ENCODE data around the gene TC2N.

- TF ChIP-seq POLR2AphosphoS5 (IDR thresholded peaks at IDR 0.05) (no peak), CTCF (IDR thresholded peaks at IDR 0.05; ENCODE audit: poor library complexity, severe bottlenecking) (no peak), RAD21 (conservative IDR thresholded peaks at IDR 0.05) (no peak), EZH2 (IDR thresholded peaks at IDR 0.05; ENCODE audit: borderline replicate concordance, insufficient read depth, low read length, poor library complexity, severe bottlenecking) (no peak), TAF1 (IDR thresholded peaks at IDR 0.05; ENCODE audit: low read depth) (no peak), SMC3 (conservative IDR thresholded peaks at IDR 0.05; ENCODE audit: poor library complexity) (no peak), REST (IDR thresholded peaks at IDR 0.05; ENCODE audit: borderline replicate concordance) (no peak), MXI1 (conservative IDR thresholded peaks at IDR 0.05; ENCODE audit: poor library complexity, severe bottlenecking) (no peak), EP300 (conservative IDR thresholded peaks at IDR 0.05; ENCODE audit: poor library complexity, severe bottlenecking) (no peak)
These were observed 113.2 kb downstream of the TC2N start for GRCh38 chr14:91754185-91754584.

Data from neural cell (in vitro differentiated cells).